Measurements from ENCODE around the gene PAIP1. TPM values are rescaled to one million over a fixed set of nuclear protein-coding genes. Genes with fewer than 3 reads are reported as not detected.
"Not testable (repeated sequence)": the region's sequence is repeated elsewhere in the genome, so short reads cannot be mapped to it uniquely, and the experiment has no call there.

The PAIP1 gene
- total RNA-seq, 1 donor from 2014 or later, result 74.9 TPM

- peak; percentile 97 for DNase-seq (ENCODE audit: low spot score)
Observed at GRCh38 chr5:43514816-43515677, 41.8 kb downstream of the PAIP1 start, which contains the start of gene C5orf34. C5orf34 (minus strand) TSS chr5:43515148; CDS start chr5:43509339, 5,809 bp downstream.

GRCh38 chr5:43514471-43514815, 42.4 kb downstream of the PAIP1 start:
- DNase-seq (ENCODE audit: low spot score), result no peak

GRCh38 chr5:43514025-43514424, 42.9 kb downstream of the PAIP1 start:
- DNase-seq (ENCODE audit: low spot score), result no peak

- not testable (repeated sequence) for DNase-seq (ENCODE audit: low spot score)
Observed at GRCh38 chr5:43511062-43511461, 45.8 kb downstream of the PAIP1 start.

- DNase-seq (ENCODE audit: low spot score), result no peak
Observed at GRCh38 chr5:43498581-43498980, 58.3 kb downstream of the PAIP1 start.

GRCh38 chr5:43497311-43498104, 59.4 kb downstream of the PAIP1 start:
- DNase-seq (ENCODE audit: low spot score), result no peak

- no peak for DNase-seq (ENCODE audit: low spot score)
Observed at GRCh38 chr5:43491326-43491725, 65.6 kb downstream of the PAIP1 start.

- no peak for DNase-seq (ENCODE audit: low spot score)
Observed at GRCh38 chr5:43486353-43486752, 70.5 kb downstream of the PAIP1 start.

- no peak for DNase-seq (ENCODE audit: low spot score)
Observed at GRCh38 chr5:43485406-43485805, 71.5 kb downstream of the PAIP1 start.

GRCh38 chr5:43484106-43484849, 72.6 kb downstream of the PAIP1 start:
- peak; percentile 88 for DNase-seq (ENCODE audit: low spot score)

GRCh38 chr5:43483298-43484105, 73.4 kb downstream of the PAIP1 start, which contains the start of gene TMEM267:
TMEM267 (minus strand) TSS chr5:43483865; CDS start chr5:43453969, 29,896 bp downstream.
- peak; percentile 93 for DNase-seq (ENCODE audit: low spot score)

GRCh38 chr5:43482490-43483297, 74.2 kb downstream of the PAIP1 start:
- DNase-seq (ENCODE audit: low spot score), result no peak

Other genes with a start within 250 kb of the PAIP1 start
- 234 TPM for gene HMGCS1, start 243.7 kb downstream of the PAIP1 start, total RNA-seq
- gene CCL28, start 144.7 kb downstream of the PAIP1 start, total RNA-seq, result 32.3 TPM
- gene TMEM267, start 73.2 kb downstream of the PAIP1 start, total RNA-seq, result 8.6 TPM
- 0.69 TPM for gene C5orf34, start 41.9 kb downstream of the PAIP1 start, total RNA-seq
- gene NNT, start 46.1 kb upstream of the PAIP1 start, total RNA-seq, result 107 TPM